Loucy (cell line): Measurements from ENCODE around the gene REP15.

ENCODE experiments used
- H2AFZ ChIP-seq: fragments of 200-600 bp; sonication (generic); 2 replicates; pipeline ENCODE4 v1.6.0; 2016; ENCODE audit warnings: antibody characterized with exemption, mild to moderate bottlenecking, low read length, moderate library complexity
- H3F3A ChIP-seq: fragments of 200-600 bp; 2 replicates; pipeline ENCODE4 v1.6.0; 2016; ENCODE audit warnings: antibody characterized with exemption, low read depth, mild to moderate bottlenecking
- H3K27me3 ChIP-seq: fragments of 200-600 bp; sonication (generic); 2 replicates; pipeline ENCODE4 v1.6.1; 2014; ENCODE audit warnings: low read length, mild to moderate bottlenecking; ENCODE audit not compliant: insufficient read depth, poor library complexity, severe bottlenecking
- H3K36me3 ChIP-seq: fragments of 200-600 bp; sonication (generic); 2 replicates; pipeline ENCODE4 v1.6.1; 2016; ENCODE audit warnings: low read length; ENCODE audit not compliant: insufficient read depth
- H3K4me1 ChIP-seq: fragments of 200-600 bp; sonication (generic); 2 replicates; pipeline ENCODE4 v1.5.1; 2014; ENCODE audit warnings: low read length, mild to moderate bottlenecking; ENCODE audit not compliant: insufficient read depth, poor library complexity, severe bottlenecking
- H3K4me2 ChIP-seq: fragments of 200-600 bp; sonication (generic); 2 replicates; pipeline ENCODE4 v1.6.0; 2014; ENCODE audit warnings: antibody characterized with exemption, low read length, low read depth, mild to moderate bottlenecking; ENCODE audit not compliant: poor library complexity, severe bottlenecking
- H3K4me3 ChIP-seq: fragments of 200-600 bp; sonication (generic); 2 replicates; pipeline ENCODE4 v1.5.1; 2014; ENCODE audit warnings: low read length, mild to moderate bottlenecking, mixed read lengths; ENCODE audit not compliant: poor library complexity, severe bottlenecking
- H3K79me2 ChIP-seq: fragments of 200-600 bp; sonication (generic); 2 replicates; pipeline ENCODE4 v1.6.1; 2014; ENCODE audit warnings: low read length; ENCODE audit not compliant: insufficient read depth
- H3K9ac ChIP-seq: fragments of 200-600 bp; sonication (generic); 2 replicates; pipeline ENCODE4 v1.6.0; 2014; ENCODE audit warnings: mild to moderate bottlenecking, low read depth, low read length, moderate library complexity; ENCODE audit not compliant: poor library complexity, severe bottlenecking
- H3K9me2 ChIP-seq: fragments of 200-600 bp; sonication (generic); replicated peaks from 2 replicates; pipeline ENCODE4 v1.6.1; 2016; ENCODE audit warnings: low read depth, low read length, mixed read lengths
- H3K9me3 ChIP-seq: fragments of 200-600 bp; sonication (generic); 2 replicates; pipeline ENCODE4 v1.6.1; 2014; ENCODE audit warnings: mild to moderate bottlenecking, antibody characterized with exemption, low read length, low read depth; ENCODE audit not compliant: insufficient read depth
- H4K20me1 ChIP-seq: fragments of 200-600 bp; sonication (generic); 2 replicates; pipeline ENCODE4 v1.6.0; 2014; ENCODE audit warnings: antibody characterized with exemption, low read length, mild to moderate bottlenecking; ENCODE audit not compliant: insufficient read depth, poor library complexity, severe bottlenecking
- CTCF ChIP-seq: fragments of 200-600 bp; sonication (generic); conservative IDR thresholded peaks from 2 replicates; pipeline ENCODE4 v1.5.1; 2014; ENCODE audit warnings: mild to moderate bottlenecking, antibody characterized with exemption, low read length
- EZH2phosphoT487 ChIP-seq: fragments of 200-600 bp; IDR thresholded peaks from 2 replicates; pipeline ENCODE4 v1.6.1; 2018; ENCODE audit warnings: antibody characterized with exemption, mild to moderate bottlenecking, moderate library complexity, borderline replicate concordance

REP15 gene

GRCh38 chr12:27665704-27666103 lies 30.5 kb upstream of the REP15 start:
- Histone ChIP-seq H3K4me3 (no peak overlapping the region), H3K79me2 (no peaks in the 10 kb centered on the region), H3K4me2 (no peak overlapping the region), H3K36me3 (peaks cover 5% of the 10 kb centered on the region; the same call in 1 of the 2 replicates), H3K9me3 (no peaks in the 10 kb centered on the region), H3K9ac (no peak overlapping the region), H2AFZ (no peak overlapping the region), H4K20me1 (no peaks in the 10 kb centered on the region), H3K9me2 (no peaks in the 10 kb centered on the region), H3F3A (no peaks in the 10 kb centered on the region), H3K27me3 (no peaks in the 10 kb centered on the region), H3K4me1 (no peaks in the 10 kb centered on the region)
- TF ChIP-seq CTCF (no peak), EZH2phosphoT487 (no peak)

GRCh38 chr12:27666510-27666909 lies 29.7 kb upstream of the REP15 start:
- no peaks in the 10 kb centered on the region for H3F3A ChIP-seq
- no peak for TF ChIP-seq CTCF
- no peak for TF ChIP-seq EZH2phosphoT487
- no peaks in the 10 kb centered on the region for H3K27me3 ChIP-seq
- no peak overlapping the region for H2AFZ ChIP-seq
- H3K36me3 ChIP-seq: no peaks in the 10 kb centered on the region
- H3K9me3 ChIP-seq: no peaks in the 10 kb centered on the region
- H3K9ac ChIP-seq: no peak overlapping the region
- H3K79me2 ChIP-seq: no peaks in the 10 kb centered on the region
- H4K20me1 ChIP-seq: no peaks in the 10 kb centered on the region
- no peak overlapping the region for H3K4me2 ChIP-seq
- no peak overlapping the region for H3K4me3 ChIP-seq
- H3K4me1 ChIP-seq: no peaks in the 10 kb centered on the region
- no peaks in the 10 kb centered on the region for H3K9me2 ChIP-seq

- Histone ChIP-seq H3K36me3 (no peaks in the 10 kb centered on the region), H3K4me2 (no peak overlapping the region), H3K27me3 (no peaks in the 10 kb centered on the region), H3K9me2 (no peaks in the 10 kb centered on the region), H3F3A (no peaks in the 10 kb centered on the region), H2AFZ (no peak overlapping the region), H3K9ac (no peak overlapping the region), H3K79me2 (no peaks in the 10 kb centered on the region), H4K20me1 (no peaks in the 10 kb centered on the region), H3K9me3 (no peaks in the 10 kb centered on the region), H3K4me3 (no peak overlapping the region), H3K4me1 (no peaks in the 10 kb centered on the region)
- no peak for TF ChIP-seq CTCF
Observed at GRCh38 chr12:27667540-27667939, 28.7 kb upstream of the REP15 start.
